RWPE1 (cell line): ENCODE results near the gene LRMDA.
"Not testable (repeated sequence)": the region's sequence is repeated elsewhere in the genome, so short reads cannot be mapped to it uniquely, and the experiment has no call there.

Experiments used
- CTCF ChIA-PET: fragments of 350-600 bp; sonication (Branson Sonifier 250); formaldehyde crosslinking; extraction: SDS; loops from one replicate; lab custom pipeline; 2021; lab: Yijun Ruan, JAX
- POLR2A ChIA-PET: fragments of 400-600 bp; formaldehyde crosslinking; extraction: SDS; loops from one replicate; lab custom pipeline; 2020; ENCODE audit warnings: antibody characterized with exemption; ENCODE audit not compliant: low non-redundant PET; lab: Yijun Ruan, JAX
- DNase-seq: peaks from one replicate; pipeline ENCODE4 v3.0.0; 2012; ENCODE audit warnings: low spot score
- H3K27ac ChIP-seq: fragments of 450-650 bp; 2 replicates; pipeline ENCODE4 v1.5.1; 2017
- CTCF ChIP-seq: fragments of 450-650 bp; conservative IDR thresholded peaks from 2 replicates; pipeline ENCODE4 v1.5.1; 2017; ENCODE audit warnings: low read depth, mild to moderate bottlenecking

Gene LRMDA

GRCh38 chr10:75739414-75740143 lies 308.2 kb downstream of the LRMDA start:
- no peak for DNase-seq
- ChIA-PET CTCF (no interaction called here), POLR2A (no interaction called here)
- H3K27ac ChIP-seq: no peak overlapping the region
- TF ChIP-seq CTCF: no peak

DNA sequence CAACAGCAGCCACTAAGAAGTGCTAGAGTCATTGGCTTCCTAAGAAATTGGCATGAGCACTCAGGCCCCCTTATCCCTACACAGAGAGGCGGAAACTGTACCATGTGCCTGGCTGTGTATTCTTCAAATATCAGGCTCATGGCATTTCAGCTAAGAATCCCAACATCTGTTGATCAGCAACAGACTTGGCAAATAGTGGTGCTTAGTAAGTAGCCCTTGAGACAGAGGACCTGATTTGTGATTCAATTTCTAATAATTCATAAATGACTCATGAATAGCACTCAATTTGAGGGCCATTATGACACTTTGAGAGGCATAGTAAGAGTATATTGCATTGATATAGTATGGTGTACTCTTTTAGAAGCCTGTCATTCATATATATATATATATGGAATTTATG lies 309.1 kb downstream of the LRMDA start:
- CTCF ChIA-PET: no interaction called here
- no peak for TF ChIP-seq CTCF
- POLR2A ChIA-PET: no interaction called here
- no peak for DNase-seq
- no peak overlapping the region for H3K27ac ChIP-seq

- H3K27ac ChIP-seq: no peak overlapping the region
- CTCF ChIA-PET: no interaction called here
- no peak for DNase-seq
- TF ChIP-seq CTCF: no peak
- POLR2A ChIA-PET: no interaction called here
These were observed 310.9 kb downstream of the LRMDA start for GRCh38 chr10:75742355-75742754.

DNA sequence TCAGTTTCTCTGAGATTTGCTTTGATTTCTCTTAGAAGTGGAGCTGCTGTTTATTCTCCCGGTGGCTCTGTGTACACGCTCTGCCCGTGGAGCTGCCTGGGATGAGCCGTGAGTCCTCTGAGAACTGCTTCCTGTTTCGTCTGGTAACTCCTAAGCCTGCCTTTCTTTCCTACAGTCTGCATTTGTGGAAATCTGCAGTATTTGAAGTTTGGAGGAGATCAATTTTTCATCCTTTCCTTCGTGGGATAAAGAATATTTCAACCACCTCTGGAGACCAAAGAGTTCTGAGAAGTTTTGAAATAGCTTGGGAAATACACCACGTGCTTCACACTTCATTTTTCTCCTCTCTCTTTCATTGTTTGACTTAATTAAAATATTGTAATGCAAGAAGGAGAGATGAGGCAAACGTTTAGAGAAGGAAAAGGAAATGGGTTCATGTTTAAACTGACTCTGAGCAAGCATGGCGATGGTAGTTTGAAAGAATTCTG lies 311.9 kb downstream of the LRMDA start:
- ChIA-PET CTCF (interaction anchor here (1.0 kb wide), 1 partner anchor 168 kb away, joined by 3 read pairs; no protein-coding TSS in a partner anchor), POLR2A (no interaction called here)
- TF ChIP-seq CTCF: no peak
- H3K27ac ChIP-seq: no peak overlapping the region
- no peak for DNase-seq

GRCh38 chr10:75744261-75744660 lies 312.8 kb downstream of the LRMDA start:
- TF ChIP-seq CTCF: no peak
- no peak for DNase-seq
- no peak overlapping the region for H3K27ac ChIP-seq
- ChIA-PET POLR2A (no interaction called here), CTCF (interaction anchor here (1.0 kb wide), 1 partner anchor 167 kb away, joined by 3 read pairs; no protein-coding TSS in a partner anchor)

DNA sequence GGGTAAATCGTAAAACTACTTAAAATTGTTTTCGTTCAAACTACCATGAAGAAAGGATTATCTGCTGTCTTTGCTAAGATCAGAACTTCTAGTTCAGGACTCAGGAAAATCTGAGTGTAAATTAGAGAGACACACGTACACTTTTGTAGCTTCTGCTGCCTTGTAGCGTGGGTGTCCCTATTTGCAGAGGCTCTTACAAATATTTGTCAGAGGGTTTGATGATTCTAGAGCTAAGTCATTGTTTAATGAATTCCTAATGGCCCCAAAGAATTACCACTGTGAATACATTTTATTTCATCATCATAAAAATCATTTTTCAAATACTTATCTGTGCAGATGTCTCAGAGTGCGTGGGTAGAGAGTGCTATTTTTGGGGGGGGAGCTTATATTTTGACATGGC lies 314.9 kb downstream of the LRMDA start:
- POLR2A ChIA-PET: interaction anchor here (0.6 kb wide), 1 partner anchor 420 kb away, joined by 7 read pairs; no protein-coding TSS in a partner anchor
- CTCF ChIA-PET: interaction anchor here (0.6 to 1.0 kb wide), 3 partner anchors 13 to 557 kb away, joined by 3 to 5 read pairs (median 4); no protein-coding TSS in a partner anchor
- DNase-seq: no peak
- no peak for TF ChIP-seq CTCF
- no peak overlapping the region for H3K27ac ChIP-seq

- H3K27ac ChIP-seq, CTCF ChIA-PET, DNase-seq, POLR2A ChIA-PET: not testable (repeated sequence)
These were observed 318.9 kb downstream of the LRMDA start for GRCh38 chr10:75750093-75750875.
